H1 (cell line): ENCODE results near the gene CCBE1. TPM values are rescaled to one million over a fixed set of nuclear protein-coding genes. Genes with fewer than 3 reads are reported as not detected.

Experiments
- CTCF ChIA-PET: fragments of 300-600 bp; sonication (Branson Sonifier 250); formaldehyde crosslinking; loops from one replicate; lab custom pipeline; 2021; ENCODE audit not compliant: partially characterized antibody; lab: Charles Lee
- POLR2A ChIA-PET: fragments of 300-600 bp; sonication (Branson Sonifier 250); formaldehyde crosslinking; loops from one replicate; lab custom pipeline; 2021; ENCODE audit warnings: inconsistent platforms; ENCODE audit not compliant: partially characterized antibody; lab: Charles Lee
- DNase-seq, 2 experiments: peaks; one replicate each; pipeline versions ENCODE4 v3.0.0 to v3.0.0-alpha.2; 2010 to 2022; ENCODE audit warnings: low spot score in 2 of 2, low read depth in 1 of 2, mixed read lengths in 1 of 2
- FAIRE-seq: peaks from 2 replicates; lab custom pipeline; 2011; peaks lifted over from hg19 to GRCh38; lab: Jason Lieb, UNC
- H2AFZ ChIP-seq: 2 replicates; pipeline ENCODE4 v1.8.1; 2012; ENCODE audit warnings: low read length, inconsistent platforms
- H2AK5ac ChIP-seq: 2 replicates; pipeline ENCODE4 v1.6.1; 2013; ENCODE audit warnings: low read depth, low read length
- H2BK120ac ChIP-seq: replicated peaks from 2 replicates; pipeline ENCODE3; 2013; ENCODE audit warnings: low read depth, low read length, inconsistent platforms
- H2BK12ac ChIP-seq: 2 replicates; pipeline ENCODE4 v1.6.1; 2013; ENCODE audit warnings: low read depth, low read length
- H2BK15ac ChIP-seq: 2 replicates; pipeline ENCODE4 v1.6.1; 2013; ENCODE audit warnings: low read length
- H2BK20ac ChIP-seq: 2 replicates; pipeline ENCODE4 v1.6.1; 2013; ENCODE audit warnings: low read length
- H2BK5ac ChIP-seq: 2 replicates; pipeline ENCODE4 v1.6.1; 2013; ENCODE audit warnings: low read depth, low read length
- H3K14ac ChIP-seq: 2 replicates; pipeline ENCODE4 v1.6.1; 2013; ENCODE audit warnings: inconsistent platforms; ENCODE audit not compliant: insufficient read length
- H3K18ac ChIP-seq: 2 replicates; pipeline ENCODE4 v1.6.1; 2013; ENCODE audit warnings: low read length; ENCODE audit errors: extremely low read depth
- H3K23ac ChIP-seq: 2 replicates; pipeline ENCODE4 v1.6.1; 2013; ENCODE audit warnings: inconsistent platforms; ENCODE audit not compliant: insufficient read length
- H3K23me2 ChIP-seq: 2 replicates; pipeline ENCODE4 v1.6.1; 2013; ENCODE audit warnings: low read depth, low read length
- H3K27ac ChIP-seq: 2 replicates; pipeline ENCODE4 v1.6.1; 2011; ENCODE audit warnings: low read depth, low read length, inconsistent platforms
- H3K27me3 ChIP-seq, 4 experiments: replicated peaks in 1 of 4; 1 replicate in 1 of 4; 2 replicates in 3 of 4; pipeline versions ENCODE4 v1.6.1 to v1.8.1; 2011 to 2013; ENCODE audit warnings: low read length in 3 of 4, mild to moderate bottlenecking in 3 of 4, inconsistent platforms in 2 of 4, mixed read lengths in 2 of 4, moderate library complexity in 1 of 4; ENCODE audit not compliant: control insufficient read depth in 3 of 4, insufficient read depth in 3 of 4; ENCODE audit errors: extremely low read depth in 1 of 4
- H3K36me3 ChIP-seq, 4 experiments: 2 replicates each; pipeline versions ENCODE4 v1.6.1 to v1.8.1; 2011 to 2013; ENCODE audit warnings: mild to moderate bottlenecking in 4 of 4, low read length in 3 of 4, moderate library complexity in 2 of 4, control low read depth in 1 of 4, inconsistent platforms in 1 of 4; ENCODE audit not compliant: insufficient read depth in 4 of 4, control insufficient read depth in 2 of 4
- H3K4ac ChIP-seq: replicated peaks from 2 replicates; pipeline ENCODE3; 2013; ENCODE audit warnings: low read length, low read depth, mixed read lengths, inconsistent platforms; ENCODE audit not compliant: insufficient read length
- H3K4me1 ChIP-seq, 4 experiments: replicated peaks in 1 of 4; 1 replicate in 1 of 4; 2 replicates in 3 of 4; pipeline versions ENCODE4 v1.6.1 to v1.8.1; 2011 to 2013; ENCODE audit warnings: low read length in 3 of 4, inconsistent platforms in 2 of 4, mixed read lengths in 1 of 4; ENCODE audit not compliant: insufficient read depth in 4 of 4, control insufficient read depth in 3 of 4
- H3K4me2 ChIP-seq, 2 experiments: 2 replicates each; pipeline versions ENCODE4 v1.6.1 to v1.8.1; 2011 to 2013; ENCODE audit warnings: low read depth in 2 of 2, low read length in 2 of 2, control low read depth in 1 of 2, inconsistent platforms in 1 of 2, mild to moderate bottlenecking in 1 of 2; ENCODE audit not compliant: insufficient read depth in 1 of 2
- H3K4me3 ChIP-seq, 4 experiments: fragments of 200-600, 300-600 bp in 1 of 4; sonication (generic), shearing (Covaris generic), sonication (Bioruptor Twin) in 1 of 4; 2 replicates each; pipeline versions ENCODE4 v1.5.1 to v1.8.1; 2011 to 2016; ENCODE audit warnings: low read length in 4 of 4, low read depth in 3 of 4, control low read depth in 2 of 4, inconsistent platforms in 2 of 4, mild to moderate bottlenecking in 2 of 4, mixed read lengths in 1 of 4, moderate library complexity in 1 of 4; ENCODE audit not compliant: insufficient read depth in 2 of 4; ENCODE audit errors: extremely low read depth in 1 of 4
- H3K56ac ChIP-seq: replicated peaks from 2 replicates; pipeline ENCODE3; 2013; ENCODE audit warnings: low read depth, mild to moderate bottlenecking, mixed read lengths, low read length, inconsistent platforms; ENCODE audit not compliant: insufficient read length
- H3K79me1 ChIP-seq: 2 replicates; pipeline ENCODE4 v1.6.1; 2013; ENCODE audit warnings: low read depth, low read length, control low read depth
- H3K79me2 ChIP-seq, 2 experiments: 2 replicates each; pipeline versions ENCODE4 v1.6.1 to v1.8.1; 2012 to 2013; ENCODE audit warnings: low read length in 2 of 2, mild to moderate bottlenecking in 2 of 2, inconsistent platforms in 1 of 2; ENCODE audit not compliant: insufficient read depth in 2 of 2, control insufficient read depth in 1 of 2
- H3K9ac ChIP-seq, 4 experiments: replicated peaks in 1 of 4; 1 replicate in 1 of 4; 2 replicates in 3 of 4; pipeline versions ENCODE4 v1.6.1 to v1.8.1; 2011 to 2013; ENCODE audit warnings: low read depth in 3 of 4, low read length in 3 of 4, control low read depth in 2 of 4, mild to moderate bottlenecking in 2 of 4, moderate library complexity in 2 of 4, inconsistent platforms in 1 of 4; ENCODE audit errors: extremely low read depth in 1 of 4
- H3K9me3 ChIP-seq, 2 experiments: 2 replicates each; pipeline versions ENCODE4 v1.6.1 to v1.8.1; 2012 to 2013; ENCODE audit warnings: mild to moderate bottlenecking in 2 of 2, moderate library complexity in 2 of 2, control low read depth in 1 of 2, inconsistent platforms in 1 of 2, low read depth in 1 of 2, low read length in 1 of 2, mixed read lengths in 1 of 2; ENCODE audit not compliant: insufficient read depth in 2 of 2
- H4K20me1 ChIP-seq, 2 experiments: replicated peaks in 1 of 2; 2 replicates each; pipeline versions ENCODE3 to v1.8.1; 2011 to 2013; ENCODE audit warnings: inconsistent platforms in 2 of 2, low read length in 2 of 2, mild to moderate bottlenecking in 1 of 2; ENCODE audit not compliant: insufficient read depth in 2 of 2, control insufficient read depth in 1 of 2
- H4K5ac ChIP-seq: 2 replicates; pipeline ENCODE4 v1.6.1; 2013; ENCODE audit warnings: low read length, low read depth, mixed read lengths, inconsistent platforms; ENCODE audit not compliant: insufficient read length
- H4K8ac ChIP-seq: 2 replicates; pipeline ENCODE4 v1.8.0; 2013; ENCODE audit warnings: mild to moderate bottlenecking, moderate library complexity, low read length, inconsistent platforms; ENCODE audit not compliant: insufficient read depth; ENCODE audit errors: extremely low read depth
- H4K91ac ChIP-seq: replicated peaks from 2 replicates; pipeline ENCODE3; 2013; ENCODE audit warnings: low read length, mixed read lengths, inconsistent platforms; ENCODE audit not compliant: insufficient read length
- CHD2 ChIP-seq: IDR thresholded peaks from 2 replicates; pipeline ENCODE4 v1.6.1; 2012; ENCODE audit warnings: low read length, improper control_type of control experiment
- CTBP2 ChIP-seq: IDR thresholded peaks from 2 replicates; pipeline ENCODE4 v1.7.0; 2011; ENCODE audit warnings: borderline replicate concordance, mild to moderate bottlenecking, moderate library complexity, mixed read lengths, low read length; ENCODE audit not compliant: insufficient read depth, insufficient read length
- EGR1 ChIP-seq: IDR thresholded peaks from 2 replicates; pipeline ENCODE4 v1.6.1; 2011; ENCODE audit warnings: low read depth, low read length, borderline replicate concordance
- EZH2 ChIP-seq: fragments of 200-600 bp; sonication (generic); IDR thresholded peaks from 2 replicates; pipeline ENCODE4 v1.7.1; 2012; ENCODE audit warnings: low read depth, mild to moderate bottlenecking, moderate library complexity, low read length, inconsistent platforms; ENCODE audit not compliant: severe bottlenecking
- HDAC2 ChIP-seq, 2 experiments: fragments of 300-600 bp in 1 of 2; sonication (generic) in 1 of 2; IDR thresholded peaks; 2 replicates each; pipeline ENCODE4 v1.6.1; 2011 to 2012; ENCODE audit warnings: low read depth in 2 of 2, low read length in 2 of 2, mild to moderate bottlenecking in 2 of 2, moderate library complexity in 2 of 2, borderline replicate concordance in 1 of 2, inconsistent platforms in 1 of 2
- KDM4A ChIP-seq: IDR thresholded peaks from one replicate; pipeline ENCODE4 v1.7.1; 2012; ENCODE audit warnings: low read depth, mild to moderate bottlenecking, moderate library complexity, low read length, inconsistent platforms; ENCODE audit not compliant: severe bottlenecking
- RNF2 ChIP-seq: fragments of 200-900, 300-1000 bp; sonication (generic); IDR thresholded peaks from 2 replicates; pipeline ENCODE4 v1.7.1; 2016; ENCODE audit warnings: borderline replicate concordance, low read depth, mild to moderate bottlenecking, antibody characterized with exemption, low read length; ENCODE audit not compliant: poor library complexity, severe bottlenecking; ENCODE audit errors: missing control alignments
- SIRT6 ChIP-seq: IDR thresholded peaks from one replicate; pipeline ENCODE4 v1.7.1; 2012; ENCODE audit warnings: low read length, inconsistent platforms
- TAF7 ChIP-seq: optimal IDR thresholded peaks from 2 replicates; pipeline ENCODE3; 2011; ENCODE audit warnings: low read depth, mild to moderate bottlenecking, inconsistent platforms, low read length, moderate library complexity, borderline replicate concordance
- WGBS, 2 experiments: shearing (Covaris generic) in 1 of 2; methylation state at CpG; one replicate each; pipeline versions ENCODE4 v1.1.6 to v1.1.7; 2013 to 2015; ENCODE audit warnings: low lambda C conversion rate in 2 of 2, mixed read lengths in 2 of 2, inconsistent platforms in 1 of 2, low coverage in 1 of 2, missing lambda C conversion rate in 1 of 2; ENCODE audit not compliant: insufficient replicate concordance in 2 of 2, insufficient coverage in 1 of 2, insufficient read length in 1 of 2; ENCODE audit errors: extremely low coverage in 1 of 2, missing lambda C conversion rate in 1 of 2; 5-methylcytosine and 5-hydroxymethylcytosine counted together
- polyA plus RNA-seq, 7 experiments: library from polyadenylated mRNA; depleted of rRNA in 3 of 7; stranded (reverse) in 5 of 7; unstranded in 2 of 7; fragments of >200 nt in 5 of 7; fragments of 200-250 nt in 2 of 7; gene quantifications; 1 replicate in 5 of 7; 2 replicates in 1 of 7; 4 replicates in 1 of 7; pipeline versions ENCODE4 v1.2.1 to v1.2.3, GENCODE V29; 2011 to 2013; ENCODE audit warnings: missing spikeins in 2 of 7, mixed read lengths in 2 of 7
- total RNA-seq: library from RNA; stranded (reverse); fragmentation: NEBNext Ultra II Directional; extraction: Animal tissue kit (Norgen Biotek cat#: 25700); gene quantifications from 2 replicates; pipeline ENCODE4 v1.2.1, GENCODE V29; 2021

The CCBE1 gene
- total and polyA plus RNA-seq, 2 of the 8 experiments (the other 6 are each of a cell fraction or from before 2014, with no cell fraction given): 2.1 to 2.6 TPM

GRCh38 chr18:59456657-59457056 lies 240.6 kb downstream of the CCBE1 start:
- no peaks in the 10 kb centered on the region for H3K9me3 ChIP-seq
- no peaks in the 10 kb centered on the region for H4K20me1 ChIP-seq
- no peak overlapping the region for H3K14ac ChIP-seq
- no peaks in the 10 kb centered on the region for H3K36me3 ChIP-seq
- CTCF ChIA-PET: interaction anchor here (0.5 to 6.5 kb wide), 8 partner anchors 9 to 596 kb away, joined by 3 to 106 read pairs (median 22); no protein-coding TSS in a partner anchor
- FAIRE-seq (no peak), DNase-seq (no peak)
- no peak overlapping the region for H2AK5ac ChIP-seq
- H3K4ac ChIP-seq: peak overlapping the region; percentile 49
- H2BK120ac ChIP-seq: no peak overlapping the region
- no peak overlapping the region for H3K9ac ChIP-seq
- H3K4me3 ChIP-seq: no peak overlapping the region
- no peak overlapping the region for H2BK5ac ChIP-seq
- 74% methylated on average over 3 of the region's 3 CpGs; no CpG with 5 or more reads in 1 of the 2 experiments for WGBS, 2 experiments
- H3K79me1 ChIP-seq: no peaks in the 10 kb centered on the region
- no peaks in the 10 kb centered on the region for H3K27me3 ChIP-seq
- no peak overlapping the region for H2BK20ac ChIP-seq
- no peak overlapping the region; the same call in 1 of the 2 replicates for H4K8ac ChIP-seq
- no peak overlapping the region for H4K91ac ChIP-seq
- no peak overlapping the region for H3K23ac ChIP-seq
- H3K4me2 ChIP-seq: no peak overlapping the region
- TF ChIP-seq EZH2 (no peak), EGR1 (no peak), TAF7 (no peak), CHD2 (no peak), SIRT6 (no peak), HDAC2 (IDR thresholded peaks at IDR 0.05; ENCODE audit: borderline replicate concordance in 1 of 2, low read depth in 2 of 2, low read length in 2 of 2) (no peak), KDM4A (no peak), CTBP2 (no peak), RNF2 (no peak)
- H3K56ac ChIP-seq: no peak overlapping the region
- H2AFZ ChIP-seq: no peak overlapping the region
- H3K79me2 ChIP-seq: no peaks in the 10 kb centered on the region
- no peak overlapping the region for H3K18ac ChIP-seq
- POLR2A ChIA-PET: no interaction called here
- H3K27ac ChIP-seq: no peak overlapping the region
- peaks cover 0 to 2% (median 0%) of the 10 kb centered on the region in 4 experiments; a peak in 1 of 7 replicates for H3K4me1 ChIP-seq
- peaks cover 3% of the 10 kb centered on the region; the same call in 1 of the 2 replicates for H3K23me2 ChIP-seq
- H2BK12ac ChIP-seq: no peak overlapping the region
- H2BK15ac ChIP-seq: no peak overlapping the region
- H4K5ac ChIP-seq: no peak overlapping the region
